Measurements from ENCODE around the gene PRKD2.
A peak's percentile ranks its signal among the peaks of the same experiment; 100 is the strongest.
"Not testable (repeated sequence)": the region's sequence is repeated elsewhere in the genome, so short reads cannot be mapped to it uniquely, and the experiment has no call there.

PRKD2 gene

DNA sequence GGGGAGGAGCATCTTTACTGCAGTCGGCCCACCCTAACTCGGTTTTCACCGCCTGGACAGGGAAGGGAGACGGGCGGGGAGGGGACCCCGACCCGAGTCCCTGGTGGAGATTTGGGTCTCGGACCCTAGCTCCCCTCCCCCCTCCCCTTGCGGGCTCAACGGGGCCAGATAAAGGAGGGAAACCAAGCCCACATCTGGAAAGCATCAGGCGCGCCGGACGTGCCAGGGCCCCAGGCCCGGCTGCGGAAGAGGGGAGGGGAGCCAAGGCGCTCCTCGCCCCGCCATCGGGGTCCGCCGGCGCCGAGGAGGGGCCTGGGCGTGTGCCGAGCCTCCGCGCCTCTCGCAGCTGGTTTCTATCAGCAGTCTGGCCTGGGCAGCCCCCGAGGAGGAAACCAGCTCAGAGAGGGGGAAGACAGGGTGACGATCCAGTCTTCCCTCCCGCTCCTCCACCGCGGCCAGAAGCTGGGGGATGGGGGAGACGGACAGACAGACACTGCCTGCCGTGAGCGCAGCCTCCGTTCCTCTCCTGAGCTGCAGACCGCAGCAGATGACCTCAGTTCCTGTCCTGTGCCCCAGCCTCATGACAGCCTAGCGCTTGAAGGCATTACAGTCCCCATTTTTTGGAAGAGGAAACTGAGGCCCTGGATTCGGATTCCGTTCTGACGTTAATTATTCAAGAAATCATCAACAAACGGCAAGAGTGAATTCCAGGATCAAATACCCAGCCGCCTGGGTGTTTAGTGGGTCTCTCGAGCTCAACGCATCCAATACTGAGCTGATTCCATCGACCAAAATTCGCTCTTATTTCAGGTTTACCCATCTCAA lies 77.3 kb downstream of the PRKD2 start:
- Histone ChIP-seq H3K9ac (ENCODE audit: low read length) (peak overlapping the region; percentile 24), H3K27me3 (ENCODE audit: control insufficient read depth, insufficient read depth, low read length) (peaks cover 60% of the 10 kb centered on the region), H3K9me3 (ENCODE audit: control insufficient read depth, low read length) (no peaks in the 10 kb centered on the region), H3K4me3 (ENCODE audit: low read length) (no peak overlapping the region), H3K36me3 (ENCODE audit: control insufficient read depth, insufficient read depth, low read length) (no peaks in the 10 kb centered on the region), H3K4me1 (ENCODE audit: control insufficient read depth, insufficient read depth, low read length) (peaks cover 20% of the 10 kb centered on the region)

DNA sequence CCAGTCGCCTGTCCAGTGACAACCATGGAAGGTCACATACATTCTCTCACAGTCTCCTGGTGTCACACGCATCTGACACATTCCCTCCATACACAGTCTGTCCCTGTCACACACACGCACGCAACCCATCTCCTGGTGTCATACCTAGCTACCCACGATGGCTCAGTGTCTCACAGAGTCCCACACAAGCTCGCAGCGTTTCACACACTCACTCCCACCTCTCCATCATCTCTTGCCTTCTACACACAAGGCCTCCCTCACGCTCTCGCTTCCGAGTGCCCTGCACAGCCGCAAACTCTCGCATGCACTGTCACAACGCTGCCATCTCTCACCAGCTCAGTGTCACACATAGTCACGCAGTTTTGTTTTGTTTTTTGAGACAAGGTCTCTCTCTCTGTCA lies 79.7 kb downstream of the PRKD2 start:
- Histone ChIP-seq H3K9me3 (ENCODE audit: control insufficient read depth, low read length) (no peaks in the 10 kb centered on the region), H3K9ac (ENCODE audit: low read length) (no peak overlapping the region), H3K4me3 (ENCODE audit: low read length) (no peak overlapping the region), H3K27me3 (ENCODE audit: control insufficient read depth, insufficient read depth, low read length) (peaks cover 71% of the 10 kb centered on the region), H3K4me1 (ENCODE audit: control insufficient read depth, insufficient read depth, low read length) (peaks cover 34% of the 10 kb centered on the region), H3K36me3 (ENCODE audit: control insufficient read depth, insufficient read depth, low read length) (no peaks in the 10 kb centered on the region)

DNA sequence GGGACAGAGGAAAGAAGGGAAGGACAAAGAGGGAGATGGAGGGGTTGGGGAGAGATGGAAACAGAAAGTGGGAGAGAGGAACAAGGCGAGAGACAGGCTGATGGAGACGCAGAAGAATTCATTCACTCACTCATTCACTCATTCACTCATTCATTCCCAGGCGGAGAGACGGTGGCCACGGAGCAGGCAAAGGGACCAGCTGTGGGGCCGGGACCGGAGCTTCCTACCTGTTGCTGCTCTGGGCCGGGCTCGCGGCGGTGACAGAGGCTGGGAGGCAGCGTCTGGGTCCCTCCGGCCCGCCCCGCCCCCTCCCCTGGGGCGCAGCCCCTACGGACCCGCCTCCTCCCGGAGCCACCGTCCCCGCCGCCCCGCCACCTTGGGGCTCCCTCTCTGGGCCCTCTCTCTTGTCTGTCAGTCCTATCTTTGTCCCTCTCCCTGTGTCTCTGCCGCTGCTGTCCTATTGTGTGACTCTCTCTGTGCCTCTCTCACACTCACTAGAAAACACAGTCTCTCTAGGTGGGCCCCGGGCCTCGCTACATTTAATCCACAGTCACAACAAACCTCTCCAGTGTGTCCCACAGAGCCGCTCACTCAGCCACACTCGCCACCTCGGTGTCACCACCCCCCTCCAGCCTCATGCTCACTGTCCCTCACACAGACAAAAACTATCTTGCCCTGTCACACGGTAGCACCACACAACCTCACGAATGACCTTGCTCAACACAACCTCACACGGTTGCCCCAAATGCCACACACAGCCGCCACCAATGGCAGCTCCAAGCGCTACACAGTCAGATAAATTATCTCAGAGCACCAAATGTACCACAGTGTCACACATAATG lies 80.8 kb downstream of the PRKD2 start, which contains the start of gene GNG8:
Gene GNG8 (minus strand): TSS at position 283 of the 842 bp plus-strand sequence. CDS start 1,520 bp downstream, outside the sequence.
- H3K36me3 ChIP-seq (ENCODE audit: control insufficient read depth, insufficient read depth, low read length): no peaks in the 10 kb centered on the region
- peaks cover 34% of the 10 kb centered on the region for H3K4me1 ChIP-seq (ENCODE audit: control insufficient read depth, insufficient read depth, low read length)
- no peaks in the 10 kb centered on the region for H3K9me3 ChIP-seq (ENCODE audit: control insufficient read depth, low read length)
- no peak within 1 kb of the TSS for H3K4me3 ChIP-seq (ENCODE audit: low read length)
- H3K27me3 ChIP-seq (ENCODE audit: control insufficient read depth, insufficient read depth, low read length): peaks cover 75% of the 10 kb centered on the region
- no peak within 1 kb of the TSS for H3K9ac ChIP-seq (ENCODE audit: low read length)

DNA sequence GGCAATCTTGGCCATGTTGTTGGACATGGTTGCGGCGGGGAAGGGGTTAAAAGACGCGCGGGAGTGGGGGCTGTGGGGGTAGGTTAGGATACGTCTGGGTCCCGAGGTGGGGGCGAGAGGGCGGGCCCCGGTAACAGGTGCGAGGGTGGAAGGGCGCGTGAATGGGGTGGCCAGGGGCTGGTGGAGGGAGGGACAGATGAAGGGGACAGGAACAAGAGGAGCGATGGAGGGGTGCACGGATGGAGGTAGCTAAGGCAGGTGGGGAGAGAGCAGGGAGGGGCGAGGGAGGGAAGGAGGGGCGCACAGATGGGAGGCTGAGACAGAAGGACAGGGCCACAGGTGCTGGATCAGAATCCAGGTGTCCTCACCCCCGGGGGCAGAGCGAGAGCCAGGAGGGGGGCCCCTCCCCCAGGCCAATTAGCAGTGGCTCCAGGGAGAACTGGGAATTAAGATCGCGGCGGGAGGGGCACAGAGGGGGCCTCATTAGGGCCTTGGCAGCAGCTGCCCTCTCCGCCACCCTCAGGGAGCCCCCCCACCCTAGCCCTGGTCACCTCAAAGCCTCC lies 82.2 kb downstream of the PRKD2 start:
- Histone ChIP-seq H3K9me3 (ENCODE audit: control insufficient read depth, low read length) (no peaks in the 10 kb centered on the region), H3K4me1 (ENCODE audit: control insufficient read depth, insufficient read depth, low read length) (peaks cover 31% of the 10 kb centered on the region), H3K9ac (ENCODE audit: low read length) (no peak overlapping the region), H3K27me3 (ENCODE audit: control insufficient read depth, insufficient read depth, low read length) (peaks cover 64% of the 10 kb centered on the region), H3K4me3 (ENCODE audit: low read length) (no peak overlapping the region), H3K36me3 (ENCODE audit: control insufficient read depth, insufficient read depth, low read length) (no peaks in the 10 kb centered on the region)

DNA sequence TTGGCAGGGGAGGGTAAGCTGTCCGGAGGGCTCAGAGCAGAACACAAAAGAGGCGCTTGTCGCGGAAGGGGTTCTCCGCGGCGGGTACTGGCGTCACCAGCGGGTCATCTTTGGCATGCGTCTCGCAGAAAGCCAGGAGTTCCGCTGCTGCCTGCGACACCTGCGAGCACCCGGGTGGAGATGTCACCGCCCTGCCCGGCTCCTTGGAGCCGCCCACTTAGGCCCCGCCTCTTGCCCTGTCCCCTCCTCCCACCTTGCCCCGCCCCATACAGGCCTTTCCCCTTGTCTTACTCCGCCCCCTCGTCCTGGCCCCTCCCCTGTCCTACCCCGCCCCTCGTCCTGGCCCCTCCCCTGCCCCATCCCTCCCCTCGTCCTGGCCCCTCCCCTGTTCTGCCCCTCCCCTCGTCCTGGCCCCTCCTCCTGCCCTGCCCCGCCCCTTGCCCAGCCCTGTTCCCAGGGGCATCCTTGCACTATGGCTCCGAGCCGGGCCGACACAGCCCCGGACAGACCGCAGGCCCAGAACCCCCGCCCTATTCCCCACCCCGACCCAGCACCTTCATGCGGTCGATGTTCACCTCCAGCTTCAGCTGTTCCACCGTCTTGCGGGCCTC lies 82.8 kb downstream of the PRKD2 start:
- no peaks in the 10 kb centered on the region for H3K9me3 ChIP-seq (ENCODE audit: control insufficient read depth, low read length)

DNA sequence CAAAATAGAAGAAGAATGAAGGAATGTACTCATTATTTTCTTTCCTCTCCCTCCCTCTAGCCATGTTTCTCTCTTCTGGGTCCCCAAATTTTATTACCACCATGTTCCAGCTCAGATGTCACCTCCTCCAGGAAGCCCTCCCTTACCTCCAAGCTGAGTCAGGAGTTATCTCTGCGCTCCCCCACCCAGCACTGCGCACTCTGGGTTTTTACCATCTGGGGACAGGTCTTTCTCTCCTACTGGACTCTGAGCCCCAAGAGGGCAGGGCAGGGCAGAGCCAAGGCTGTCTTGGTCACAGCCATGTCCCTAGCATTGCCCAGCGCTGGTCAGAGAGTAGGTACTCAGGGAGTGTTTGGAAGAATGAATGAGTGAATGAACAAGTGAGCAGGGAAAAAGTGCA lies 83.8 kb downstream of the PRKD2 start:
- H3K4me3 ChIP-seq (ENCODE audit: low read length): no peak overlapping the region

More for the DNA sequence above, 82.8 kb downstream of the PRKD2 start:
- Histone ChIP-seq H3K4me1 (ENCODE audit: control insufficient read depth, insufficient read depth, low read length) (peaks cover 25% of the 10 kb centered on the region), H3K4me3 (ENCODE audit: low read length) (no peak overlapping the region), H3K9ac (ENCODE audit: low read length) (no peak overlapping the region), H3K27me3 (ENCODE audit: control insufficient read depth, insufficient read depth, low read length) (peaks cover 58% of the 10 kb centered on the region), H3K36me3 (ENCODE audit: control insufficient read depth, insufficient read depth, low read length) (no peaks in the 10 kb centered on the region)

DNA sequence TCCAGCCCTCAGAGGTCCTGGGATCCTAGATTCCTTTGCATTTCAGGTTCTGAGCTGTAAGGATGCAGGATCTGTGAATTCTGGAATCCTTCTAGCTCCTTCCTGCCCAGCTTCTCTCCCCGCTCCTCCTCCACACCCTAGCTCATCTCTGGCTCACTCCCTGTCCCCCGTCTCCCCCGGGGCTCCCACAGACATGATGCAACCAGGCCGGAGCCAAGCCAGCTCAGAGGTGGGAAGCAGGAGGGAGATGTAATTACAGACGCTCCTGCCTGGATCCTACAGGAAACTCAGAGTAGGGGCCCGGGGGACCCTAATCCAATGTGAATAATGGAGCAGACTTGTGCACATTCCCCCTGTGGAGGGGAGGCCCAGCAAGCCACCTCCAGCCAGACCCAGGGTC lies 85.4 kb downstream of the PRKD2 start:
- peaks cover 34% of the 10 kb centered on the region for H3K27me3 ChIP-seq (ENCODE audit: control insufficient read depth, insufficient read depth, low read length)
- H3K9ac ChIP-seq (ENCODE audit: low read length): no peak overlapping the region
- H3K4me1 ChIP-seq (ENCODE audit: control insufficient read depth, insufficient read depth, low read length): peaks cover 16% of the 10 kb centered on the region

More for the DNA sequence above, 83.8 kb downstream of the PRKD2 start:
- peaks cover 48% of the 10 kb centered on the region for H3K27me3 ChIP-seq (ENCODE audit: control insufficient read depth, insufficient read depth, low read length)
- no peaks in the 10 kb centered on the region for H3K36me3 ChIP-seq (ENCODE audit: control insufficient read depth, insufficient read depth, low read length)
- H3K9ac ChIP-seq (ENCODE audit: low read length): no peak overlapping the region
- H3K4me1 ChIP-seq (ENCODE audit: control insufficient read depth, insufficient read depth, low read length): peaks cover 16% of the 10 kb centered on the region
- H3K9me3 ChIP-seq (ENCODE audit: control insufficient read depth, low read length): no peaks in the 10 kb centered on the region

DNA sequence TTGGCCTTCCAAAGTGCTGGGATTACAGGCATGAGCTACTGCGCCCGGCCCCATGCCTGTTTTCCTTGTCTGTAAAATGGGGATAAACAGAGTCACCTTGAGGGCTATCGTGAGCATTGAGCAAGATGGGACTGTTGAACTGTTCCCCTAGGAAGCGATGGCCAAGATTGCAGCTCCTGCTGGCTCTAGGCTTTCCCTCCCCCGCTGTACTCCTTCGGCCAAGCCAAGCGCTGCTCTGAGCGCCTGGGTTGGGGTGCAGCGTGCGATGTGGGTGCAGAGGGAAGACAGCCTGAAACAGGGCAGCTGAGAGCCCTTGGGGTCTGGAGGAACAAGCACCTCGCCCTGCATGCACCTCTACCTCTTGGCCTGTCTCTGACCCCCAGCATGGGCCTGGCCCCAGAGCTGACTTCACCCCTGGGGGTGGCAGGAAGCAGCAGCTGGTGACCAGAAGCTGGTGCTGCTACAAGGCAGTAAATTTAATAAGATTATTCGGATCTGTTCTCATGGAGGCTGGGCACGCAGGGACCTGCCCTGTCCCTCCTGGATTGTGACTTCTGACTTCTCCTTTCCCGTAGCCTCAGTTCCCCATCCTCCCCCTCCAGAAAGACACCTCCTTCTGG lies 86.2 kb downstream of the PRKD2 start:
- H3K9ac ChIP-seq (ENCODE audit: low read length): no peak overlapping the region
- no peaks in the 10 kb centered on the region for H3K9me3 ChIP-seq (ENCODE audit: control insufficient read depth, low read length)
- no peaks in the 10 kb centered on the region for H3K36me3 ChIP-seq (ENCODE audit: control insufficient read depth, insufficient read depth, low read length)
- peaks cover 26% of the 10 kb centered on the region for H3K27me3 ChIP-seq (ENCODE audit: control insufficient read depth, insufficient read depth, low read length)
- H3K4me3 ChIP-seq (ENCODE audit: low read length): no peak overlapping the region
- H3K4me1 ChIP-seq (ENCODE audit: control insufficient read depth, insufficient read depth, low read length): peaks cover 22% of the 10 kb centered on the region

More for the DNA sequence above, 85.4 kb downstream of the PRKD2 start:
- H3K9me3 ChIP-seq (ENCODE audit: control insufficient read depth, low read length): no peaks in the 10 kb centered on the region
- H3K36me3 ChIP-seq (ENCODE audit: control insufficient read depth, insufficient read depth, low read length): no peaks in the 10 kb centered on the region
- H3K4me3 ChIP-seq (ENCODE audit: low read length): no peak overlapping the region

DNA sequence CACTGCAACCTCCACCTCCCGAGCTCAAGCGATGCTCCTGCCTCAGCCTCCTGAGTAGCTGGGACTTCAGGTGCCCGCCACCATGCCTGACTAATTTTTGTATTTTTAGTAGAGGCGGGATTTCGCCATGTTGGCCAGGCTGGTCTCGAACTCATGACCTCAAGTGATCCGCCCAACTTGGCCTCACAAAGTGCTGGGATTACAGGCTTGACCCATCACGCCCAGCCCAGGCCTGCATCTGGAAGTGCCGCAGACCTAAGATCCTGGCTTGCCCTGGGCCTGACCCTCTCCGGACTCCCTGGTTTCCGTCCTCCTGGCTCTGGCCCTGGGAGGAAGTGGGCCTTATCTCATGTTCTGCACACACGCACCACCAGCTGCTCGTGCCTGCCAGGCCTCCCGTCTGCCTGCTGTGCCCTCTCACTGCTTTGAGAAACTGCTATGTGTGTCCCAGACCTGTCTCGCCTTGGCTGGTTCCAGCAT lies 87.3 kb downstream of the PRKD2 start:
- no peaks in the 10 kb centered on the region for H3K36me3 ChIP-seq (ENCODE audit: control insufficient read depth, insufficient read depth, low read length)
- peaks cover 20% of the 10 kb centered on the region for H3K4me1 ChIP-seq (ENCODE audit: control insufficient read depth, insufficient read depth, low read length)
- no peak overlapping the region for H3K9ac ChIP-seq (ENCODE audit: low read length)

DNA sequence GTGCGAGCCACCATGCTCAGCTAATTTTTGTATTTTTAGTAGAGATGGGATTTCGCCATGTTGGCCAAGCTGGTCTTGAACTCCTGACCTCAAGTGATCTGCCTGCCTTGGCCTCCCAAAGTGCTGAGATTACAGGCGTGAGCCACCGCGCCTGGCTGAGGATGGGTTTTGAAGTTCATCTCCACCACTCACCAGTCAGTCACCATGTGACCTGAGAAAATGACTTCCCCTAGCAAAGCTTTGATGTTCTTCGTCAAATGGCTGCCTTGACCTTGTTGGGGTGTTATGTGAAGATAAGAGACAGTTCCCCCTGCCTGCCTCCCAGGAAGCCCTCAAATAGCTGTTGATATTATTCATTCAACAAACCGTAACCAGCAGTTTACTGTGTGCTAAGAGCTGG lies 87.9 kb downstream of the PRKD2 start:
- H3K4me1 ChIP-seq (ENCODE audit: control insufficient read depth, insufficient read depth, low read length): peaks cover 17% of the 10 kb centered on the region
- H3K4me3 ChIP-seq (ENCODE audit: low read length); H3K9ac ChIP-seq (ENCODE audit: low read length); H3K36me3 ChIP-seq (ENCODE audit: control insufficient read depth, insufficient read depth, low read length); H3K9me3 ChIP-seq (ENCODE audit: control insufficient read depth, low read length): not testable (repeated sequence)
- H3K27me3 ChIP-seq (ENCODE audit: control insufficient read depth, insufficient read depth, low read length): peaks cover 15% of the 10 kb centered on the region

More for the DNA sequence above, 87.3 kb downstream of the PRKD2 start:
- Histone ChIP-seq H3K4me3 (ENCODE audit: low read length) (no peak overlapping the region), H3K27me3 (ENCODE audit: control insufficient read depth, insufficient read depth, low read length) (peaks cover 19% of the 10 kb centered on the region), H3K9me3 (ENCODE audit: control insufficient read depth, low read length) (no peaks in the 10 kb centered on the region)

DNA sequence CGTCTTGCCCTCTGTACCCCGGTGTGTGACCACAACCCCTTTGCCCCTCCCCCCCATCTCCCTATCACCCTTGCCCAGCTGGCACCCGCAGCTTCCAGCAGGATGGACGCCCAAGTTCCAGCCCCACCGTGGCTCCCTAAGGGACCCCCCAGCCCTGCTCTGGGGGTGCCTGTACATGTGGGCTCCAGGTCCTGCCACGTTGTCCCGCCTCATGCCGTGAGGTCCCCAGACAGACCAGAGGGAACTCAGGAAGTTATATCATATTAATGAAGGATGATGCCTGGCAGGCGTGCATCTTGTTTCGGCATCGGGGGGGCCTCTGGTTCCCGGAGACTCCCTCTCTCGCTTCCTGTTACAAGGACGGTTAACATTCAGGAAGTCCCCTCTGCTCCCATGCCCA lies 90.5 kb downstream of the PRKD2 start:
- Histone ChIP-seq H3K27me3 (ENCODE audit: control insufficient read depth, insufficient read depth, low read length) (peaks cover 4% of the 10 kb centered on the region), H3K36me3 (ENCODE audit: control insufficient read depth, insufficient read depth, low read length) (no peaks in the 10 kb centered on the region), H3K9me3 (ENCODE audit: control insufficient read depth, low read length) (no peaks in the 10 kb centered on the region), H3K4me1 (ENCODE audit: control insufficient read depth, insufficient read depth, low read length) (peaks cover 6% of the 10 kb centered on the region), H3K9ac (ENCODE audit: low read length) (no peak overlapping the region), H3K4me3 (ENCODE audit: low read length) (no peak overlapping the region)

All from mucosa of stomach (tissue), 1 donor.